ENCODE measurements around the gene RNU4-1. TPM values are rescaled to one million over a fixed set of nuclear protein-coding genes. Genes with fewer than 3 reads are reported as not detected.

RNU4-1 gene
- total and polyA plus RNA-seq, 9 of the 15 experiments (the other 6 are each of a cell fraction or from before 2014, with no cell fraction given): under 0.01 to 19,719 (median 3,563) TPM; not detected in 4

DNA sequence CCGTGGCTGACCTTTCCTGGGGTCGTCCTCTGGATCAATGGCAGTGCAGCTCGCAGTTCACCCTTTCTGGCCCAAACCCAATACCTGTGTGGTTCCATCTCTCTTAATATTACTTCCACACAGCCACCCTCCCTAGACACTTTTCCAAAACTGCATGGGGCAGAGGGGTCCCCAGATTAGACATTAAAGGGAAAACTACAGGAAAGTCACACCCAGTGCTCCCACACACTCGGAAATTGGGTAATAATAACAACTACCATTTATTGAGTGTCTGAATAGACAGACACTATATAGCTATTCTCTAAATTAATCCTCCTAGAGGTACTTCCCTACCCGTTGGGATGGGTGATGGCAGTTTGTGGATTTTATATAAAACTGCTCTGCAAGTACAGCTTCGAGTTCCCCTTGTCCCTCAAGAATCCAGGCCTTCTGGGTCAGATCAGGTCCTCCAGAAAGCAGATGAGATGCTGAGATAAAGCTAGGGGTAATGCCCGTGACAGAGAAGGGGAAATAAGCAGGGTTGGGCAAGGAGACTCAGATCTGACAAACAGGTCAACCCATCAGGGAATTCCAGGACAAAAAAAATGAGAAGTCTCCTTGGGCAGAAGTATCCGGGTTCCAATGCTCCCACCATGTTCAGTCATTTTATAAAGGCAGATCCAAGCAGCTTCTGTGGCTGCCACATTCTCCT, 26.7 kb downstream of the RNU4-1 start (continued):
- TF ChIP-seq, protein P1, sequence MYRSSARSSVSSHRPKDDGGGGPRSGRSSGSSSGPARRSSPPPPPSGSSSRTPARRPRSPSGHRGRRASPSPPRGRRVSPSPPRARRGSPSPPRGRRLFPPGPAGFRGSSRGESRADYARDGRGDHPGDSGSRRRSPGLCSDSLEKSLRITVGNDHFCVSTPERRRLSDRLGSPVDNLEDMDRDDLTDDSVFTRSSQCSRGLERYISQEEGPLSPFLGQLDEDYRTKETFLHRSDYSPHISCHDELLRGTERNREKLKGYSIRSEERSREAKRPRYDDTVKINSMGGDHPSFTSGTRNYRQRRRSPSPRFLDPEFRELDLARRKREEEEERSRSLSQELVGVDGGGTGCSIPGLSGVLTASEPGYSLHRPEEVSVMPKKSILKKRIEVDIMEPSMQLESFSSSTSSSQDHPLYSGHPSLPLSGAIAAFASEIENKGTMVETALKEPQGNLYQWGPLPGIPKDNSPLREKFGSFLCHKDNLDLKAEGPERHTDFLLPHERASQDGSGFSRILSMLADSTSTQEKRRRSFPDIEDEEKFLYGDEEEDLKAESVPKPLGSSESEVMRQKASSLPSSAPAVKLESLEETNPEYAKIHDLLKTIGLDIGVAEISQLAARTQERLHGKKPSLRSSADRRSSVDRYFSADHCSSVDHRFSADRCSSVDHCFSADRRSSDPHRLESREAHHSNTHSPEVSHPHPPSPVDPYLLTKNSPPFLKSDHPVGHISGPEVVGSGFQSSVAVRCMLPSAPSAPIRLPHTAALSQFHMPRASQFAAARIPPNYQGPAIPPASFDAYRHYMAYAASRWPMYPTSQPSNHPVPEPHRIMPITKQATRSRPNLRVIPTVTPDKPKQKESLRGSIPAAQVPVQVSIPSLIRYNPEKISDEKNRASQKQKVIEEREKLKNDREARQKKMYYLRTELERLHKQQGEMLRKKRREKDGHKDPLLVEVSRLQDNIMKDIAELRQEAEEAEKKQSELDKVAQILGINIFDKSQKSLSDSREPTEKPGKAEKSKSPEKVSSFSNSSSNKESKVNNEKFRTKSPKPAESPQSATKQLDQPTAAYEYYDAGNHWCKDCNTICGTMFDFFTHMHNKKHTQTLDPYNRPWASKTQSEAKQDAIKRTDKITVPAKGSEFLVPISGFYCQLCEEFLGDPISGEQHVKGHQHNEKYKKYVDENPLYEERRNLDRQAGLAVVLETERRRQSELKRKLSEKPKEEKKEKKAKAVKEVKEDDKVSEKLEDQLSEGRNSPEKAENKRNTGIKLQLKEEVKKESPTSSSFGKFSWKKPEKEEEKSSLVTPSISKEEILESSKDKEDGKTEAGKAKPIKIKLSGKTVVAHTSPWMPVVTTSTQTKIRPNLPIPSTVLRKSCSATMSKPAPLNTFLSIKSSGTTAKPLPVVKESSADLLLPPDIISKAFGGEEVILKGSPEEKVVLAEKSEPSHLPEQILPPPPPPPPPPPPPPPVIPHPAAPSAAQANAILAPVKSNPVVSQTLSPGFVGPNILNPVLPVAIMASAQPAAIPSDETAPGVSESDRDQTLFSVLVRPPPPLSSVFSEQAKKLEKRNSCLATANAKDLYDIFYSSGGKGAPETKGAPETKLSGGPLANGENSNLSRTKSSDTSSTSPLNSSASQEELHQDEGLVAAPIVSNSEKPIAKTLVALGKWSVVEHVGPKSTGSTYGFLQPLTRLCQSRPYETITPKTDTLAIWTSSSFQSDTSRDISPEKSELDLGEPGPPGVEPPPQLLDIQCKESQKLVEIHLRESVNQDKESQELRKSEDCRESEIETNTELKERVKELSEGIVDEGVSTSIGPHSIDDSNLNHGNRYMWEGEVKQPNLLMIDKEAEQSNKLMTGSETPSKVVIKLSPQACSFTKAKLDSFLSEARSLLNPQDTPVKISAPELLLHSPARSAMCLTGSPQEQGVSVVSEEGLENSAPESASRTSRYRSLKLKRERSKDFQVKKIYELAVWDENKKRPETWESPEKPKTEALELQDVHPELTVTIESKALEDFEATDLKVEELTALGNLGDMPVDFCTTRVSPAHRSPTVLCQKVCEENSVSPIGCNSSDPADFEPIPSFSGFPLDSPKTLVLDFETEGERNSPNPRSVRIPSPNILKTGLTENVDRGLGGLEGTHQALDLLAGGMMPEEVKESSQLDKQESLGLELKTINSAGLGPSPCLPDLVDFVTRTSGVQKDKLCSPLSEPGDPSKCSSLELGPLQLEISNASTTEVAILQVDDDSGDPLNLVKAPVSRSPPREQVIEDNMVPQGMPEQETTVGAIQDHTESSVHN (IDR thresholded peaks at IDR 0.05; ENCODE audit: borderline replicate concordance in 1 of 2, low read depth in 1 of 2): 0 out of 4 replicates have a peak, but pooled peaks of 1 of the 2 experiments have one; percentile 21
- 0 out of 2 replicates have a peak, but pooled peaks have one; percentile 40 for TF ChIP-seq FOSL1 (tag; conservative IDR thresholded peaks at IDR 0.05)
- 0 out of 2 replicates have a peak, but pooled peaks have one; percentile 38 for TF ChIP-seq FOXP4 (CRISPR knock-in tag; IDR thresholded peaks at IDR 0.05; ENCODE audit: borderline replicate concordance)
- no peak for TF ChIP-seq ZKSCAN8 (CRISPR knock-in tag; IDR thresholded peaks at IDR 0.05)
- TF ChIP-seq, protein P2, sequence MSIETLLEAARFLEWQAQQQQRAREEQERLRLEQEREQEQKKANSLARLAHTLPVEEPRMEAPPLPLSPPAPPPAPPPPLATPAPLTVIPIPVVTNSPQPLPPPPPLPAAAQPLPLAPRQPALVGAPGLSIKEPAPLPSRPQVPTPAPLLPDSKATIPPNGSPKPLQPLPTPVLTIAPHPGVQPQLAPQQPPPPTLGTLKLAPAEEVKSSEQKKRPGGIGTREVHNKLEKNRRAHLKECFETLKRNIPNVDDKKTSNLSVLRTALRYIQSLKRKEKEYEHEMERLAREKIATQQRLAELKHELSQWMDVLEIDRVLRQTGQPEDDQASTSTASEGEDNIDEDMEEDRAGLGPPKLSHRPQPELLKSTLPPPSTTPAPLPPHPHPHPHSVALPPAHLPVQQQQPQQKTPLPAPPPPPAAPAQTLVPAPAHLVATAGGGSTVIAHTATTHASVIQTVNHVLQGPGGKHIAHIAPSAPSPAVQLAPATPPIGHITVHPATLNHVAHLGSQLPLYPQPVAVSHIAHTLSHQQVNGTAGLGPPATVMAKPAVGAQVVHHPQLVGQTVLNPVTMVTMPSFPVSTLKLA (conservative IDR thresholded peaks at IDR 0.05): 0 out of 4 replicates have a peak, but pooled peaks of 1 of the 2 experiments have one; percentile 8
- TF ChIP-seq HDAC2 (IDR thresholded peaks at IDR 0.05): 0 out of 2 replicates have a peak, but pooled peaks have one; percentile 11
- no peak for TF ChIP-seq HOXB6 (CRISPR knock-in tag; IDR thresholded peaks at IDR 0.05; ENCODE audit: borderline replicate concordance)
- TF ChIP-seq NFIC (IDR thresholded peaks at IDR 0.05): peak; percentile 11; the same call in 1 of the 2 replicates
- TF ChIP-seq ATF1 (CRISPR knock-in tag; IDR thresholded peaks at IDR 0.05): no peak
- TF ChIP-seq ATF1 (tag; IDR thresholded peaks at IDR 0.05): 0 out of 2 replicates have a peak, but pooled peaks have one; percentile 7
